Adrenal gland (tissue), 5 donors: ENCODE data around the gene KRTAP2-4.

Experiments used
- POLR2A ChIP-seq, 2 donors: fragments of 450-650 bp; IDR thresholded peaks; one replicate each; pipeline ENCODE4 v1.6.1; 2017; ENCODE audit warnings: antibody characterized with exemption in 2 of 2, mild to moderate bottlenecking in 2 of 2, moderate library complexity in 1 of 2
- TF ChIP-seq, protein P1 (sequence below), 6 experiments: fragments of 450-650 bp in 4 of 6; fragments of 200-600 bp in 2 of 6; sonication (generic) in 1 of 6; IDR thresholded peaks; 1 replicate in 5 of 6; 2 replicates in 1 of 6; pipeline versions ENCODE4 v1.5.1 to v1.8.0; 2016 to 2021; ENCODE audit warnings: antibody characterized with exemption in 6 of 6, mild to moderate bottlenecking in 2 of 6, moderate library complexity in 1 of 6
- donor health status: DM: no; HTN: no; CAD: no.

DNA sequence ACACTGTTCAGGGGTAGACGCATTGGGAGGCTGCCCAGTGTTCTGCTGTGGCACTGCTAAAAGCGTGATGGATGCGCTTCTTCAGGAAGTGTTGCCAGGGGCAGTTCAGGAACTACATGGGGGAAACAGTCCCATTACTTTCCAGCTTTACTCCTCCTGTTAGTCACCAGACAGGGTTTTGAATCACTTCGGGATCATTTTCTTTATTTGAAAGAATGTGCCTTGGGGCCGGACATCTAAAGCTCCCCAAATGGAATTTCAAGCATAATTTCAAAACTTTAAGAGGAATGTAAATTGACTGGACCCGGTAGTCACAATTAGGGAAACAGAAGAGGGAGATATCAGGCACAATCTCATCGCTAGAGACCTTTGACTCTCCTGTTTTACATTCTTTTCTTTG lies 17.2 kb downstream of the KRTAP2-4 start:
- no peak for TF ChIP-seq POLR2A (IDR thresholded peaks at IDR 0.05)
- TF ChIP-seq, protein P1, sequence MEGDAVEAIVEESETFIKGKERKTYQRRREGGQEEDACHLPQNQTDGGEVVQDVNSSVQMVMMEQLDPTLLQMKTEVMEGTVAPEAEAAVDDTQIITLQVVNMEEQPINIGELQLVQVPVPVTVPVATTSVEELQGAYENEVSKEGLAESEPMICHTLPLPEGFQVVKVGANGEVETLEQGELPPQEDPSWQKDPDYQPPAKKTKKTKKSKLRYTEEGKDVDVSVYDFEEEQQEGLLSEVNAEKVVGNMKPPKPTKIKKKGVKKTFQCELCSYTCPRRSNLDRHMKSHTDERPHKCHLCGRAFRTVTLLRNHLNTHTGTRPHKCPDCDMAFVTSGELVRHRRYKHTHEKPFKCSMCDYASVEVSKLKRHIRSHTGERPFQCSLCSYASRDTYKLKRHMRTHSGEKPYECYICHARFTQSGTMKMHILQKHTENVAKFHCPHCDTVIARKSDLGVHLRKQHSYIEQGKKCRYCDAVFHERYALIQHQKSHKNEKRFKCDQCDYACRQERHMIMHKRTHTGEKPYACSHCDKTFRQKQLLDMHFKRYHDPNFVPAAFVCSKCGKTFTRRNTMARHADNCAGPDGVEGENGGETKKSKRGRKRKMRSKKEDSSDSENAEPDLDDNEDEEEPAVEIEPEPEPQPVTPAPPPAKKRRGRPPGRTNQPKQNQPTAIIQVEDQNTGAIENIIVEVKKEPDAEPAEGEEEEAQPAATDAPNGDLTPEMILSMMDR (IDR thresholded peaks at IDR 0.05): no peak
